MM.1S (cell line): ENCODE measurements around the gene BTBD19.

Experiments used
- CTCF ChIP-seq: fragments of 300-600 bp; sonication (generic); IDR thresholded peaks from 2 replicates; pipeline ENCODE4 v1.5.1; 2016; ENCODE audit warnings: antibody characterized with exemption, low read length, mixed read lengths
- EZH2 ChIP-seq: fragments of 300-600 bp; sonication (generic); optimal IDR thresholded peaks from 2 replicates; pipeline ENCODE3; 2017; ENCODE audit warnings: low read depth, mild to moderate bottlenecking, antibody characterized with exemption, low read length, mixed read lengths
- EZH2phosphoT487 ChIP-seq: fragments of 300-600 bp; sonication (generic); IDR thresholded peaks from 2 replicates; pipeline ENCODE4 v1.6.1; 2018; ENCODE audit warnings: antibody characterized with exemption, low read length

GRCh38 chr1:44775930-44776729, 32.2 kb upstream of the BTBD19 start:
- TF ChIP-seq CTCF (no peak), EZH2 (no peak), EZH2phosphoT487 (no peak)
